A549 treated with AZD2906 at 1 μM for 4 hours (cell line): ENCODE results near the gene NDC1. TPM values are rescaled to one million over a fixed set of nuclear protein-coding genes. Genes with fewer than 3 reads are reported as not detected.

Experiments used
- total RNA-seq: library from RNA; stranded (reverse); fragments of 200-300 nt; extraction: Qiagen RNA extraction; gene quantifications from 5 replicates; pipeline ENCODE4 v1.2.3, GENCODE V29; 2022

Gene NDC1
- 20.5 to 24.3 TPM (median 21.3 TPM) in 5 replicates for total RNA-seq

GRCh38 chr1:53837924-53838653 is at the start of gene NDC1:
TSS of gene NDC1 (minus strand) at chr1:53838296. CDS start at chr1:53838261, 35 bp downstream.

GRCh38 chr1:53739109-53739681 is 98.9 kb downstream of the NDC1 start, which contains the start of gene GLIS1:
TSS of gene GLIS1 (minus strand) at chr1:53739164. CDS start at chr1:53738064, 1,100 bp downstream.

Other genes with a start within 250 kb of the NDC1 start
- gene GLIS1, start 99.1 kb downstream of the NDC1 start, total RNA-seq: 0.02 to 0.07 TPM (median 0.06 TPM) in 5 replicates
- 11.7 to 13.5 TPM (median 12.6 TPM) in 5 replicates for gene YIPF1, start 51.5 kb upstream of the NDC1 start, total RNA-seq
- not detected in 5 replicates for gene DIO1, start 55.9 kb upstream of the NDC1 start, total RNA-seq
- 27.8 to 35.9 TPM (median 30.2 TPM) in 5 replicates for gene IFT25, start 107.4 kb upstream of the NDC1 start, total RNA-seq
- 27.1 to 28.8 TPM (median 28.3 TPM) in 5 replicates for gene LRRC42, start 108.1 kb upstream of the NDC1 start, total RNA-seq
- gene LDLRAD1, start 179.9 kb upstream of the NDC1 start, total RNA-seq: not detected in 5 replicates
- gene TMEM59, start 214.9 kb upstream of the NDC1 start, total RNA-seq: 109 to 139 TPM (median 117 TPM) in 5 replicates
- 1.8 to 2.5 TPM (median 2.3 TPM) in 5 replicates for gene TCEANC2, start 215.3 kb upstream of the NDC1 start, total RNA-seq